Fibroblast of lung (primary cell): ENCODE data around the gene DLGAP4. TPM values are rescaled to one million over a fixed set of nuclear protein-coding genes. Genes with fewer than 3 reads are reported as not detected.

Experiments
- DNase-seq, 2 donors: peaks; one replicate each; pipeline versions ENCODE4 v3.0.0 to v3.0.0-alpha.2; 2010; ENCODE audit warnings: low read depth in 2 of 2
- H2AFZ ChIP-seq: 2 replicates; pipeline ENCODE4 v1.5.1; 2012; ENCODE audit warnings: low read length, control low read depth, inconsistent platforms
- H3K27ac ChIP-seq: 2 replicates; pipeline ENCODE4 v1.5.1; 2011; ENCODE audit warnings: low read length, control low read depth; ENCODE audit not compliant: insufficient read depth
- H3K27me3 ChIP-seq: 2 replicates; pipeline ENCODE4 v1.5.1; 2011; ENCODE audit warnings: mild to moderate bottlenecking, low read length; ENCODE audit not compliant: control insufficient read depth, insufficient read depth
- H3K36me3 ChIP-seq: 2 replicates; pipeline ENCODE4 v1.5.1; 2011; ENCODE audit warnings: low read length; ENCODE audit not compliant: control insufficient read depth, insufficient read depth
- H3K4me1 ChIP-seq: 2 replicates; pipeline ENCODE4 v1.5.1; 2011; ENCODE audit warnings: low read length; ENCODE audit not compliant: control insufficient read depth, insufficient read depth; ENCODE audit errors: extremely low read depth
- H3K4me2 ChIP-seq: 2 replicates; pipeline ENCODE4 v1.5.1; 2011; ENCODE audit warnings: low read length, control low read depth; ENCODE audit not compliant: insufficient read depth; ENCODE audit errors: extremely low read depth
- H3K4me3 ChIP-seq, 4 experiments: fragments of 200-600 bp in 1 of 4; sonication (generic) in 1 of 4; replicated peaks in 1 of 4; 2 replicates each; pipeline ENCODE4 v1.5.1; 2011 to 2016; ENCODE audit warnings: low read length in 4 of 4, low read depth in 3 of 4, mild to moderate bottlenecking in 3 of 4, control low read depth in 2 of 4, inconsistent platforms in 1 of 4, mixed read lengths in 1 of 4; ENCODE audit not compliant: insufficient read depth in 1 of 4; ENCODE audit errors: control extremely low read depth in 1 of 4
- H3K79me2 ChIP-seq: 2 replicates; pipeline ENCODE4 v1.5.1; 2012; ENCODE audit warnings: mild to moderate bottlenecking, low read length, inconsistent platforms; ENCODE audit not compliant: control insufficient read depth, insufficient read depth
- H3K9ac ChIP-seq: 2 replicates; pipeline ENCODE4 v1.5.1; 2011; ENCODE audit warnings: mild to moderate bottlenecking, low read length, control low read depth; ENCODE audit not compliant: insufficient read depth
- H3K9me3 ChIP-seq: 2 replicates; pipeline ENCODE4 v1.5.1; 2012; ENCODE audit warnings: low read depth, low read length; ENCODE audit not compliant: control insufficient read depth, insufficient read depth
- H4K20me1 ChIP-seq: 2 replicates; pipeline ENCODE4 v1.5.1; 2011; ENCODE audit warnings: low read length; ENCODE audit not compliant: control insufficient read depth, insufficient read depth; ENCODE audit errors: extremely low read depth
- CTCF ChIP-seq, 2 donors: IDR thresholded peaks in 1 of 2; conservative IDR thresholded peaks in 1 of 2; 1 replicate in 1 of 2; 2 replicates in 1 of 2; pipeline ENCODE4 v1.5.1; 2011 to 2012; ENCODE audit warnings: low read length in 2 of 2, control low read depth in 1 of 2, inconsistent platforms in 1 of 2, low read depth in 1 of 2, mild to moderate bottlenecking in 1 of 2
- EZH2 ChIP-seq: IDR thresholded peaks from 2 replicates; pipeline ENCODE4 v1.5.1; 2012; ENCODE audit warnings: low read length, control low read depth, mild to moderate bottlenecking; ENCODE audit errors: missing control alignments
- polyA plus RNA-seq, 2 donors: library from polyadenylated mRNA; depleted of rRNA in 1 of 2; stranded (reverse) in 1 of 2; unstranded in 1 of 2; fragments of >200 nt; gene quantifications; 2 replicates each; pipeline ENCODE4 v1.2.1, GENCODE V29; 2011 to 2012; ENCODE audit warnings: missing spikeins in 1 of 2
- total RNA-seq: library from RNA; depleted of rRNA; stranded (reverse); fragments of >200 nt; gene quantifications from 2 replicates; pipeline ENCODE4 v1.2.1, GENCODE V29; 2014

Gene DLGAP4
- total and polyA plus RNA-seq, 2 donors (not counting 1 experiment from before 2014, with no cell fraction given), result 25.9 to 26.9 TPM

- Histone ChIP-seq H3K9me3 (no peaks in the 10 kb centered on the region), H3K4me3 (no peak overlapping the region), H3K4me2 (peak overlapping the region; percentile 28), H3K79me2 (peaks cover 87% of the 10 kb centered on the region), H3K27me3 (no peaks in the 10 kb centered on the region), H3K9ac (no peak overlapping the region), H4K20me1 (peaks cover 4% of the 10 kb centered on the region), H3K36me3 (peaks cover 20% of the 10 kb centered on the region), H3K27ac (peak overlapping the region; percentile 46), H3K4me1 (peaks cover 22% of the 10 kb centered on the region), H2AFZ (no peak overlapping the region)
- TF ChIP-seq CTCF (conservative IDR thresholded peaks at IDR 0.05 in 1 of 2, IDR thresholded peaks at IDR 0.05 in 1 of 2; ENCODE audit: low read depth in 1 of 2, low read length in 2 of 2), result peak; percentile 6 to 32
- no peak for TF ChIP-seq EZH2
- no peak for DNase-seq
These were observed 187.1 kb downstream of the DLGAP4 start for GRCh38 chr20:36493051-36493800.

- no peaks in the 10 kb centered on the region for H3K27me3 ChIP-seq
- H2AFZ ChIP-seq, result no peak overlapping the region
- DNase-seq, result peak; percentile 87 to 93
- H3K4me1 ChIP-seq, result peaks cover 21% of the 10 kb centered on the region
- no peak for TF ChIP-seq EZH2
- no peak for TF ChIP-seq CTCF (conservative IDR thresholded peaks at IDR 0.05 in 1 of 2, IDR thresholded peaks at IDR 0.05 in 1 of 2; ENCODE audit: low read depth in 1 of 2, low read length in 2 of 2)
- peak overlapping the region; percentile 28 for H3K4me2 ChIP-seq
- H3K27ac ChIP-seq, result peak overlapping the region; percentile 54
- H3K4me3 ChIP-seq, result no peak overlapping the region
- H4K20me1 ChIP-seq, result peaks cover 4% of the 10 kb centered on the region
- H3K79me2 ChIP-seq, result peaks cover 83% of the 10 kb centered on the region
- H3K36me3 ChIP-seq, result peaks cover 20% of the 10 kb centered on the region
- H3K9ac ChIP-seq, result no peak overlapping the region
- no peaks in the 10 kb centered on the region for H3K9me3 ChIP-seq
These were observed 187.6 kb downstream of the DLGAP4 start for GRCh38 chr20:36493801-36494114.

GRCh38 chr20:36496707-36497669 is 190.8 kb downstream of the DLGAP4 start:
- H3K4me1 ChIP-seq, result peaks cover 19% of the 10 kb centered on the region
- H3K9me3 ChIP-seq, result no peaks in the 10 kb centered on the region
- no peak overlapping the region for H2AFZ ChIP-seq
- no peak overlapping the region for H3K4me3 ChIP-seq
- H3K27me3 ChIP-seq, result no peaks in the 10 kb centered on the region
- no peaks in the 10 kb centered on the region for H4K20me1 ChIP-seq
- TF ChIP-seq EZH2, result no peak
- no peak for TF ChIP-seq CTCF (conservative IDR thresholded peaks at IDR 0.05 in 1 of 2, IDR thresholded peaks at IDR 0.05 in 1 of 2; ENCODE audit: low read depth in 1 of 2, low read length in 2 of 2)
- H3K36me3 ChIP-seq, result peaks cover 31% of the 10 kb centered on the region
- H3K27ac ChIP-seq, result no peak overlapping the region
- peaks cover 55% of the 10 kb centered on the region for H3K79me2 ChIP-seq
- H3K4me2 ChIP-seq, result no peak overlapping the region
- no peak overlapping the region for H3K9ac ChIP-seq
- DNase-seq, result no peak
